ENCODE results near the gene WNK2.

GRCh38 chr9:93325307-93326035 lies 141.5 kb downstream of the WNK2 start:
- TF ChIP-seq CHD1 (IDR thresholded peaks at IDR 0.05; ENCODE audit: low read depth, low read length) (no peak), MXI1 (IDR thresholded peaks at IDR 0.05; ENCODE audit: borderline replicate concordance, low read depth, low read length) (no peak), BHLHE40 (IDR thresholded peaks at IDR 0.05; ENCODE audit: low read depth, low read length) (no peak), USF2 (IDR thresholded peaks at IDR 0.05; ENCODE audit: low read depth, low read length) (no peak)
- TF ChIP-seq, protein P1, sequence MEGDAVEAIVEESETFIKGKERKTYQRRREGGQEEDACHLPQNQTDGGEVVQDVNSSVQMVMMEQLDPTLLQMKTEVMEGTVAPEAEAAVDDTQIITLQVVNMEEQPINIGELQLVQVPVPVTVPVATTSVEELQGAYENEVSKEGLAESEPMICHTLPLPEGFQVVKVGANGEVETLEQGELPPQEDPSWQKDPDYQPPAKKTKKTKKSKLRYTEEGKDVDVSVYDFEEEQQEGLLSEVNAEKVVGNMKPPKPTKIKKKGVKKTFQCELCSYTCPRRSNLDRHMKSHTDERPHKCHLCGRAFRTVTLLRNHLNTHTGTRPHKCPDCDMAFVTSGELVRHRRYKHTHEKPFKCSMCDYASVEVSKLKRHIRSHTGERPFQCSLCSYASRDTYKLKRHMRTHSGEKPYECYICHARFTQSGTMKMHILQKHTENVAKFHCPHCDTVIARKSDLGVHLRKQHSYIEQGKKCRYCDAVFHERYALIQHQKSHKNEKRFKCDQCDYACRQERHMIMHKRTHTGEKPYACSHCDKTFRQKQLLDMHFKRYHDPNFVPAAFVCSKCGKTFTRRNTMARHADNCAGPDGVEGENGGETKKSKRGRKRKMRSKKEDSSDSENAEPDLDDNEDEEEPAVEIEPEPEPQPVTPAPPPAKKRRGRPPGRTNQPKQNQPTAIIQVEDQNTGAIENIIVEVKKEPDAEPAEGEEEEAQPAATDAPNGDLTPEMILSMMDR (conservative IDR thresholded peaks at IDR 0.05; ENCODE audit: low read depth, low read length): no peak

Data from IMR-90 (cell line).